Measurements from ENCODE around the gene TFEB.
"Not testable (repeated sequence)": the region's sequence is repeated elsewhere in the genome, so short reads cannot be mapped to it uniquely, and the experiment has no call there.

The TFEB gene

DNA sequence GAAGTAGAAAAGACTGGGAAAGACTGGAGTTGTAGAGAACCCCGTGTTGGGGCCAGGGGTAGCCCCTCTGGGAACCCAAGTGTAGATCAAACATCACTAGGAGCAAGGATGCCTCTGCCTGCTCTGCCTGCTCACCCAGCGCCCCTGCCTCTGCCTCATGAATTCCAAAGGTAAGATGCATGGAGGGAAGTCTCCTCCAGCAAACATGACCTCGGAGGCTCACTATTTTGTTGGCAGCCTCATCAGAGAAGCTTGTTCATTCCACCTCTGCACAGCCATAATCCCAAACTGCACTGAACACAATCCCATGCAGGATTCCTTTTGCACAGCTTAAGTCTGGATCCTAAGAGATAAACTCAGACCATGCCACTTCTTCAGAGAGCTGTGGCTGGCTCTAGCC lies 39.4 kb upstream of the TFEB start:
- Histone ChIP-seq H3K4me3 (ENCODE audit: low read length) (no peak overlapping the region), H3K36me3 (ENCODE audit: control insufficient read depth, insufficient read depth, low read length) (peaks cover 13% of the 10 kb centered on the region), H3K9me3 (ENCODE audit: control insufficient read depth, low read length) (no peaks in the 10 kb centered on the region), H3K27me3 (ENCODE audit: control insufficient read depth, insufficient read depth, low read length) (no peaks in the 10 kb centered on the region), H3K9ac (ENCODE audit: low read length) (no peak overlapping the region), H3K4me1 (ENCODE audit: control insufficient read depth, insufficient read depth, low read length) (peaks cover 21% of the 10 kb centered on the region)

DNA sequence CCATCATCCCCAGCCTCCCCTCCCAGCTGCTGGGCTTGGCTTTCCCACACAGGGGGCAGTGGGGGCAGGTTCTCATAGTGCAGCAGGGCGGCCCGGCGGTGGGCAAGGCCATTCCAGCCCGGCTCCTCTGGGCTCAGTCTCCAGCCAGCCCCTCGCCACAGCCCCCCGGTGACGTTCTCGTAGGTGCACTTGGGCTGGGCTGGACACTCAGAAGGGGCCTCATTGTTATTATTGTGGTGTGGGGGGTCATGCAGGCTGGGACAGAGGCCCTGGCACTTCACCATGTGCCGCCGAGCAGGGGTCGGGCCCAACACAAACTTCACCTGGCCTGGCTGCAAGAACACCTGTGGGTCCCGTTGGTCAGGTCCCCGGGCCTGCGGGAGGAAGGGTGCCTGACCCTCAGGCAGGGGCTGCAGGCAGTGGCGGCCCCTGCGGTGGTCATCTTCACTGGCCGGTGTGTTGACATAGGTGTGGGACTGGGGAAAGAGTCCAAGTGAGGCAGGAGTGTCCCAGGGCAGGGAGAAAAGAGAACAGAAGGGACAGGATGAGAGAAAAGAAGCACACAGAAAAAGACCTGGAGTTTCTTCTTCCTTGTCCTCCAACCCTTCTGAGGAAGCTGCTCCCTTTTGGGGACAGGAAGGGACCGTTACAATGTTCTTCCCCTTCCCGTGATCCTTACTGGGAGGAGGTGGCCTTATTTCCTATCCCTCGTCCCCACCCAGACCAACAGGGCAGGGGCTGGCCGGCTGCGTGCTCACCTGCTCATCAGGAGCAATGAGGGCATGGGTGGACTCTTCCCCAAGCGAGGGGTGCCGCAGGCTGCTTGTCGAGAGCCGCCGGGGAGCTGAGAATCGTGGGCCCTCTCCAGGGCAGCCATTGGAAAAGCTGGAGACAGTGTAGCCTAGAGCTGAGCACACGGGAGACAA lies 35.9 kb upstream of the TFEB start:
- no peaks in the 10 kb centered on the region for H3K27me3 ChIP-seq (ENCODE audit: control insufficient read depth, insufficient read depth, low read length)
- H3K4me1 ChIP-seq (ENCODE audit: control insufficient read depth, insufficient read depth, low read length), result peaks cover 46% of the 10 kb centered on the region
- H3K36me3 ChIP-seq (ENCODE audit: control insufficient read depth, insufficient read depth, low read length), result peaks cover 13% of the 10 kb centered on the region
- no peaks in the 10 kb centered on the region for H3K9me3 ChIP-seq (ENCODE audit: control insufficient read depth, low read length)
- no peak overlapping the region for H3K4me3 ChIP-seq (ENCODE audit: low read length)
- no peak overlapping the region for H3K9ac ChIP-seq (ENCODE audit: low read length)

DNA sequence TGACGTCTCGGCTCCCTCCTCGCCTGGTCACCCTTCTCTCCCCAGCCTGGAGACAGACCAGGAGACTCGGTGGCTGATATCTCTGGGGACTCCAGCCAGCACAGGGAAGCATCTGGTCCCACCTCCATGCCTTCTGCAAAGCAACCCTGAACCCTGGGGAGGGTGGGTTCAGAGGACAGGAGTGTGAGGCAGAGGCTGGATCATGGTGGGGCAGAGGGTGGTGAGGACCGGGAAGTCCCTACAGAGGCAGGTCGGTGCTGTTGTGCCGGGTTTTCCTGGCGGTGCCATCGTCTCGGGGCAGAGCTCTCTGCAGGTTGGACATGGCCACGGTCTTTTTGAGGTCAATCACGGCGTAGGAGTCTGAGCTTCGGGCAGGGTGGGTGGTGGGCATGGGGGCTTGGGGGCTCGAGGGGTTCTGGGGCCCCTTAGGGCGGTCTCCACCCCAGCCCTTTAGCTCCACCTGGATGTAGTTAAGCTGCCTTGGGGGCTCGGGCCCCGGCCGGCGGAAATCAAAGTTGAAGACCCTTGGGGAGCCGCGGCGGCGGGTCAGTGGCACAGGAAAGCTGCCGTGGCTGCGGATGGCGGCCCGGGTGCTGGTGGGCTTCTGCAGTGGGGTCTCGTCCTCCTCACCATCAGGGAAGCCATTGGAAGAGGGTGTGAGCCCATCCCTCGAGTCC lies 35.1 kb upstream of the TFEB start:
- no peaks in the 10 kb centered on the region for H3K9me3 ChIP-seq (ENCODE audit: control insufficient read depth, low read length)
- H3K36me3 ChIP-seq (ENCODE audit: control insufficient read depth, insufficient read depth, low read length), result peaks cover 13% of the 10 kb centered on the region
- H3K27me3 ChIP-seq (ENCODE audit: control insufficient read depth, insufficient read depth, low read length), result no peaks in the 10 kb centered on the region
- H3K4me3 ChIP-seq (ENCODE audit: low read length), result no peak overlapping the region
- peaks cover 42% of the 10 kb centered on the region for H3K4me1 ChIP-seq (ENCODE audit: control insufficient read depth, insufficient read depth, low read length)
- no peak overlapping the region for H3K9ac ChIP-seq (ENCODE audit: low read length)

DNA sequence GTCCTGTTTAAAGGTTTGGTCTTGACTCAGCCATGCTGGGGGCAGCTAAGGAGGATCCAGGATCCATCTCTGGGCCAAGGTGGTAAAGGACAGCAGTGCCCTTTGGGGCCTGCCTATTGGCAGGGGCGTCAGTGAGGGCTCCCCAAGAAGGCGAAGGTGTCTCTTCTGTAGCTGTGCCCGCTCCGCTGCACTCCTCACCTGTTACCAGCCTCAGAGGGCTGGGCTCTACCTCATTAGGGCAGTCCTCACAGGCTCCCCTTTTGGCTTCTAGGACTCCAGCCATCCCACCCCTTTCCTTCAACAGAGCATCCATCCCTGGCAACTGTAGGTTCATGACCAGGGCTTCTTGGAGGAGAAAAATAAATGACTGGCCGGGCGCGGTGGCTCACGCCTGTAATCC lies 34.0 kb upstream of the TFEB start:
- Histone ChIP-seq H3K36me3 (ENCODE audit: control insufficient read depth, insufficient read depth, low read length) (peaks cover 5% of the 10 kb centered on the region), H3K4me1 (ENCODE audit: control insufficient read depth, insufficient read depth, low read length) (peaks cover 35% of the 10 kb centered on the region), H3K9ac (ENCODE audit: low read length) (peak overlapping the region; percentile 22), H3K4me3 (ENCODE audit: low read length) (no peak overlapping the region), H3K27me3 (ENCODE audit: control insufficient read depth, insufficient read depth, low read length) (no peaks in the 10 kb centered on the region), H3K9me3 (ENCODE audit: control insufficient read depth, low read length) (no peaks in the 10 kb centered on the region)

DNA sequence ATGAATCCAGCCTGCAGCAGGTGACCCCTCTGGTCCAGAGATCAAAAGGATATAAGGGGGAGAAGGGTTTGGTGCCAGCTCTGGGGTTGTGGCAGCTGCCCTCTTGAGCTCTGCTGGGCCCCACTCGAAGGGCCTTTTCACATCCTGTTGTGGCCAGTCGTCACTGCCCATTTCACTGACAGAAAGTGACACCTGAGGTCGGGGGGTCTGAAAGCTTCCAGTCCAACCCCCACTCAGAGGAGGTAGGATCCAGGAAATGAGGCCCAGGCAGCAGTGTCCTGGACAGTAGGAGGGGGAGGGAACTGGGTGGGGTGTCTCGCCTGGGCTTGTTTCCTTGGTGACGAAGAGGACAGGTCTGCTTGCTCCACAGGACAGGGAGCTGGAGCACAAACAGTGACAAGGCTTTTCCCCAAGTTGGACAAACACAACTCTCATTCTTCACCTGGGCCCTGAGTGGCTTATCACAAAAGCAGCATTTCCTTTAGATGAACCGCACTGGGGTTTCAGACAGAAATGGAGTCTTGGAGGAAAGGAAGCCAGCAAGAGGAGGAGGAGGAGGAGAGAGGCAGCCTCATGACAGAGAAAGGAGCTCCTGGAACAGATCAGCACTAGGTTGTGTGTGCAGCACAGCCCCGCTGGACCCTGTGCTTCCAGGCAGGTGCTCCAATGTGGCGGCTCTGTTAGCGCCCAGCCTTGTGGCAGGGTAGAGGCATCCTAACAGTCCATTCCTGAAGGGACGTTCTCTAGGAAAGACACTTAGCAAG lies 33.3 kb upstream of the TFEB start:
- peak overlapping the region; percentile 22 for H3K9ac ChIP-seq (ENCODE audit: low read length)
- peaks cover 35% of the 10 kb centered on the region for H3K4me1 ChIP-seq (ENCODE audit: control insufficient read depth, insufficient read depth, low read length)
- no peaks in the 10 kb centered on the region for H3K9me3 ChIP-seq (ENCODE audit: control insufficient read depth, low read length)
- H3K4me3 ChIP-seq (ENCODE audit: low read length), result no peak overlapping the region
- H3K36me3 ChIP-seq (ENCODE audit: control insufficient read depth, insufficient read depth, low read length), result peaks cover 5% of the 10 kb centered on the region
- H3K27me3 ChIP-seq (ENCODE audit: control insufficient read depth, insufficient read depth, low read length), result no peaks in the 10 kb centered on the region

DNA sequence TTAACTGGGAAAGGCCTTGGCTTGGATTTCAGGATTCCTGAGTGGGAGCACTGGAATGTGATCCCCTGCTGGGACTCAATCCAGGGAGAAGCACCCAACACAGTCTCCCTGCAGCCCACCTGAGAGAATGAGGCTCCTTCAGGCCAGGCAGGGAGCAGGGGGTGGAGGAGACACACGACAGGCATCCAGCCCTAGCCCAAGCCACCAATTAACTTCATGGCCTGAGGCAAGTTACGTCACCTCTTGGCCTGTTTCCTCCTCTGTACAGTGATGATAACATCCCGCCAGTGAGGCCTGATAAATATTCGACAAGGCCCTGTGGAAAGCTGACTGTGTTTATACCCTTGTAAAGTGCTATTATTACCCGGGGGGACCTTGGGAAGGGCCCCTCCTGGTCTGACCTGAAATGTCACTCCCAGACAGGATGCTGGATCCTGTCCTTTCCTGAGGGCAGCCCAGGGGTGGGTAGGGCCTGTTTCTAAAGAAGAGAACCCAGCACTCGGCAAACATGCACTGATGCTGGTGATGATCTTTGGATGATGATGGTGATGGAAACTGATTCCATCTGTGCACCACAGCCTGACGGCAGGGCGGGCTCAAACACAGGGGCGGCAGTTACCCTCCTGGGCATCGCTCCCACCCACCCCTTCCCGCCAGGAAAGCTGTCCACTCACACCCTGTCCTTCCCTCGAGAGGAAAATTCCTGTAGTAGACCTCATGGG lies 31.9 kb upstream of the TFEB start:
- Histone ChIP-seq H3K9me3 (ENCODE audit: control insufficient read depth, low read length) (no peaks in the 10 kb centered on the region), H3K4me3 (ENCODE audit: low read length) (no peak overlapping the region), H3K4me1 (ENCODE audit: control insufficient read depth, insufficient read depth, low read length) (peaks cover 35% of the 10 kb centered on the region), H3K27me3 (ENCODE audit: control insufficient read depth, insufficient read depth, low read length) (no peaks in the 10 kb centered on the region), H3K9ac (ENCODE audit: low read length) (peak overlapping the region; percentile 38), H3K36me3 (ENCODE audit: control insufficient read depth, insufficient read depth, low read length) (peaks cover 5% of the 10 kb centered on the region)

DNA sequence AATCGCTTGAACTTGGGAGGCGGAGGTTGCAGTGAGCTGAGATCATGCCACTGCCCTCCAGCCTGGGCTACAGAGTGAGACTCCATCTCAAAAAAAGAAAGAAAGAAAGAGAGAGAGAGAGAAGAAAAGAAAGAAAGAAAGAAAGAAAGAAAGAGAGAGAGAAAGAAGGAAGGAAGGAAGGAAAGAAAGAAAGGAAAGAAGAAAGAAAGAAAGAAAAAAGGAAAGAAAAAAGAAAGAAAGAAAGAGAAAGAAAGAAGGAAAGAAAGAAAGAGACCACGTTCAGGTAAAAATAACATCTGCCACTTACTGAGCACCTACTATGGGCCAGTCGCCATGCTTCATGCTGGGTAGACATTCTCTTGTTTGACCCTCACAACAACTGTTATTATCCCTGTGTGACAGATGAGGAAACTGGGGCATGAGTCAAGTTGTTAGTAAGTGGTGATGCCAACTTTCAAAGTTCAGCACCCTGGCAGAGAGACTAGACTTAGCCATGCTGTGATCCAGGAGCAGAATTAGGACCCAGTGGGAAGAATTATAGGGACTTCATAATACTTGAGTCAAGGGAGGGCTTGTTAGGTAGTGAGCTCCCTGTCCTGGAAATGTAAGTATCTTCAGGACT lies 30.7 kb upstream of the TFEB start:
- not testable (repeated sequence) for H3K4me3 ChIP-seq (ENCODE audit: low read length); H3K9me3 ChIP-seq (ENCODE audit: control insufficient read depth, low read length); H3K36me3 ChIP-seq (ENCODE audit: control insufficient read depth, insufficient read depth, low read length); H3K27me3 ChIP-seq (ENCODE audit: control insufficient read depth, insufficient read depth, low read length); H3K9ac ChIP-seq (ENCODE audit: low read length)
- H3K4me1 ChIP-seq (ENCODE audit: control insufficient read depth, insufficient read depth, low read length), result peaks cover 35% of the 10 kb centered on the region

DNA sequence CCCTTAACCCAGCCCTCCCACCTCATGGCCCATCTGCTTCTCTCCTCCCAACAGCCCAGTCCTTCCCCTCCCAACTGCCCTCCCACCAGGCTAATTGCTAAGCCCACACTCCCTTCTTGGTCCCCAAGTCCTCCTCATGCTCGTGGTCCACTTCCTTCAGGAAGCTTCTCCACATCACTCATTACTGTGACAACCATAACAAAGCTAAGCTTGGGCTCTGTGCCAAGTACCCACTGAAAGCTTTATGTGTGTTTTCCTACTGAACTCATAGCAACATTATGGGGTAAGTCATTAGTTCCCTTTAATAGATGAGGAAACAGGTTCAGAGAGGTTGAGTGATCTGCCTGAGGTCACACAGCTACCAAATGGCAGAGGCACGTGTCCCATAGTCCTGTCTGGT lies 28.1 kb upstream of the TFEB start:
- H3K9me3 ChIP-seq (ENCODE audit: control insufficient read depth, low read length), result no peaks in the 10 kb centered on the region
- H3K4me3 ChIP-seq (ENCODE audit: low read length), result no peak overlapping the region
- H3K4me1 ChIP-seq (ENCODE audit: control insufficient read depth, insufficient read depth, low read length), result peaks cover 45% of the 10 kb centered on the region
- no peaks in the 10 kb centered on the region for H3K36me3 ChIP-seq (ENCODE audit: control insufficient read depth, insufficient read depth, low read length)
- H3K9ac ChIP-seq (ENCODE audit: low read length), result no peak overlapping the region
- H3K27me3 ChIP-seq (ENCODE audit: control insufficient read depth, insufficient read depth, low read length), result no peaks in the 10 kb centered on the region

DNA sequence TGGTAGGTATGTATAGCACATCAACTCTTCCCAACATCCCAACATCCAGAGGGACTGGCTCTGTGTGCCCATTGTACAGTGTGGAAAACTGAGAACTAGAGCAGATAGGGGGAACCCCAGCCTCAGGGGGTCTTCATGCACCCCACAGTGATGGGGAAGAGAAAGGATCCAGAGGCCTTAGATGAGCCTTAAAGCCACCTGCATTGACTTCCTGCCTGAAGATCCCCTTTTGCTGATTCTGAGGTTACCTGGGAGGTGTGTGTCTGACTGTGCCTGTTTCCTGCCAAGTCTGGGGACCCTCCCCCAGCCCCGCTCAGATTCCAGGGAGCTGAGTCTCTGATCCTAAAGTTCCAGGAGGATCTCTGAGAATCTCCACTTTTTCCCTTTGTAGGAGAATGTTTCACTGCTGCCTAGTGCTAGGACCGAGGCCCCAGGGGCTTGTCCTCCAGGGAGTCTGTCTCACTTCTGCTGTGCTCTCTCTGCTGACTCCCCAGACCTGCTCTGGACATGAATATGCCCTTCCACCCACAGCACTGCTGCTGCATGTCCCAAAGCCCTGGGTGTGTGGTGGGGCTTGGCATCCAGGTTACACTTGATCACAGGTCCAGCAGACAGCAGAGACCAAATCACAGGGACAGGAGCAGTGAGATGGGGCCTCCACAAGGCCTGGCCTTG lies 24.6 kb upstream of the TFEB start:
- no peaks in the 10 kb centered on the region for H3K9me3 ChIP-seq (ENCODE audit: control insufficient read depth, low read length)
- no peaks in the 10 kb centered on the region for H3K27me3 ChIP-seq (ENCODE audit: control insufficient read depth, insufficient read depth, low read length)
- no peaks in the 10 kb centered on the region for H3K36me3 ChIP-seq (ENCODE audit: control insufficient read depth, insufficient read depth, low read length)
- H3K4me3 ChIP-seq (ENCODE audit: low read length), result no peak overlapping the region
- H3K4me1 ChIP-seq (ENCODE audit: control insufficient read depth, insufficient read depth, low read length), result peaks cover 31% of the 10 kb centered on the region
- H3K9ac ChIP-seq (ENCODE audit: low read length), result no peak overlapping the region

DNA sequence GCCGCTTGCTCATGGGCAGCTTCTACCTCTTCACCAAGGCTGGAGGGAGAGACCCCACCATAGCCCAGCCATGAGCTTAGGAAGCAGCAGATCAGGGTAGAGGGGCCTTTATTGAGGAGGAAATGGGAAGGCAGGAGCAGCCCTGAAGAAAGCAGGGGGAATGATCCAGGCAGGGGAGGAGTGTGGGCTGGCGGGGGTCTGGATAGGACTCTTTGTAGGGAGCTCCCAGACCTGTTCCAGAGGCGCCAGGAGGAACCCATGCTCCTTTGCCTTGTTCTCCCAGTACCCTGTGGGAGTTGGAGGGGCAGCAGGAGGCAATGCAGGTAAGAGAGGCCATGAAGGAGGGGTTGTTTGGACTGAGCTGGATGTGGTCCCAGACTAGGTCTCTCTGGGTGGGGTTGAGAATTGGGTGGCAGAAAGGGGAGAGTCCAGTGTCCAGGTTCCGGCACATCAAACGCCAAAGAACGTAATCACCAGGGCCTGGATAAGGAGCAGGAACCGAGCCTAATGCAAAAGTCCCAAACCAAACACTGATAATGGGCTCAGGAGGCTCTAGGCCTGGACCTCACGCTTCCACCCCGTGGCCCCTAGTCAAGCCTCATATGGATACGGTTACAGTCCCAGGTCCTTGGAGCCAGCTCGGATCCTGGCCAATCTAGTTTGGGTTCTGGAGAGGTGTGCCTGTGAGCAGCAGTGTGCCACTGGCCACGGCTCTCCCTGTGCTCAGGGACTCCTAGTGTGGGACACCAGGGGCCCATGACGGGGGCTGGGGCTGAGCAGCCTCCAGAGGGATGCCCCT lies 23.9 kb upstream of the TFEB start:
- Histone ChIP-seq H3K36me3 (ENCODE audit: control insufficient read depth, insufficient read depth, low read length) (no peaks in the 10 kb centered on the region), H3K9ac (ENCODE audit: low read length) (no peak overlapping the region), H3K4me1 (ENCODE audit: control insufficient read depth, insufficient read depth, low read length) (peaks cover 31% of the 10 kb centered on the region), H3K27me3 (ENCODE audit: control insufficient read depth, insufficient read depth, low read length) (no peaks in the 10 kb centered on the region), H3K9me3 (ENCODE audit: control insufficient read depth, low read length) (no peaks in the 10 kb centered on the region), H3K4me3 (ENCODE audit: low read length) (no peak overlapping the region)

Data from mucosa of stomach (tissue), 1 donor.